Mesendoderm (in vitro differentiated cells): ENCODE results near the gene RNU1-1.
"Not testable (repeated sequence)": the region's sequence is repeated elsewhere in the genome, so short reads cannot be mapped to it uniquely, and the experiment has no call there.

Experiments
- DNase-seq: peaks from one replicate; pipeline ENCODE4 v3.0.0; 2013
- H2AK5ac ChIP-seq: 2 replicates; pipeline ENCODE4 v1.6.1; 2013; ENCODE audit warnings: low read length, inconsistent platforms
- H2BK120ac ChIP-seq: 2 replicates; pipeline ENCODE4 v1.6.1; 2013; ENCODE audit warnings: low read depth, mild to moderate bottlenecking, low read length, moderate library complexity, mixed read lengths
- H2BK15ac ChIP-seq: replicated peaks from 2 replicates; pipeline ENCODE4 v1.6.1; 2013; ENCODE audit warnings: low read depth, mild to moderate bottlenecking, moderate library complexity
- H2BK5ac ChIP-seq: 2 replicates; pipeline ENCODE4 v1.6.1; 2013; ENCODE audit warnings: low read length, inconsistent platforms
- H3K18ac ChIP-seq: 2 replicates; pipeline ENCODE4 v1.6.1; 2013; ENCODE audit warnings: mild to moderate bottlenecking, low read length, mixed read lengths
- H3K23ac ChIP-seq: one replicate; pipeline ENCODE4 v1.6.1; 2013; ENCODE audit warnings: low read length
- H3K27ac ChIP-seq: 2 replicates; pipeline ENCODE4 v1.5.1; 2013; ENCODE audit warnings: low read depth, mild to moderate bottlenecking, inconsistent platforms, low read length, moderate library complexity
- H3K27me3 ChIP-seq: 2 replicates; pipeline ENCODE4 v1.6.1; 2013; ENCODE audit warnings: low read length, control low read depth, mild to moderate bottlenecking, inconsistent platforms; ENCODE audit not compliant: insufficient read depth, poor library complexity
- H3K36me3 ChIP-seq: 2 replicates; pipeline ENCODE4 v1.6.1; 2013; ENCODE audit warnings: low read length, inconsistent platforms; ENCODE audit not compliant: control insufficient read depth, insufficient read depth
- H3K4ac ChIP-seq: one replicate; pipeline ENCODE4 v1.6.1; 2013; ENCODE audit warnings: low read depth, mild to moderate bottlenecking, low read length, moderate library complexity
- H3K4me1 ChIP-seq: 2 replicates; pipeline ENCODE4 v1.6.1; 2013; ENCODE audit warnings: low read depth, low read length, inconsistent platforms; ENCODE audit not compliant: control insufficient read depth
- H3K4me2 ChIP-seq: 2 replicates; pipeline ENCODE4 v1.6.1; 2013; ENCODE audit warnings: low read length
- H3K4me3 ChIP-seq: 2 replicates; pipeline ENCODE4 v1.5.1; 2013; ENCODE audit warnings: mild to moderate bottlenecking, low read length
- H3K56ac ChIP-seq: one replicate; pipeline ENCODE4 v1.6.1; 2013; ENCODE audit warnings: low read length
- H3K79me1 ChIP-seq: 2 replicates; pipeline ENCODE4 v1.6.1; 2013; ENCODE audit warnings: low read length, inconsistent platforms
- H3K79me2 ChIP-seq: 2 replicates; pipeline ENCODE4 v1.6.1; 2013; ENCODE audit warnings: mild to moderate bottlenecking, low read length; ENCODE audit not compliant: control insufficient read depth, insufficient read depth
- H3K9ac ChIP-seq: 2 replicates; pipeline ENCODE4 v1.6.1; 2013; ENCODE audit warnings: low read length, inconsistent platforms
- H4K5ac ChIP-seq: one replicate; pipeline ENCODE4 v1.6.1; 2013; ENCODE audit warnings: low read length
- H4K8ac ChIP-seq: one replicate; pipeline ENCODE4 v1.6.1; 2013; ENCODE audit warnings: low read depth, mild to moderate bottlenecking, control low read depth, low read length, moderate library complexity
- WGBS: extraction: QIAGEN DNeasy Blood & Tissue Kit; methylation state at CpG from one replicate; pipeline ENCODE4 v1.1.7; 2013; ENCODE audit warnings: low lambda C conversion rate, missing lambda C conversion rate; ENCODE audit not compliant: insufficient coverage; ENCODE audit errors: extremely low coverage; 5-methylcytosine and 5-hydroxymethylcytosine counted together

The RNU1-1 gene

DNA sequence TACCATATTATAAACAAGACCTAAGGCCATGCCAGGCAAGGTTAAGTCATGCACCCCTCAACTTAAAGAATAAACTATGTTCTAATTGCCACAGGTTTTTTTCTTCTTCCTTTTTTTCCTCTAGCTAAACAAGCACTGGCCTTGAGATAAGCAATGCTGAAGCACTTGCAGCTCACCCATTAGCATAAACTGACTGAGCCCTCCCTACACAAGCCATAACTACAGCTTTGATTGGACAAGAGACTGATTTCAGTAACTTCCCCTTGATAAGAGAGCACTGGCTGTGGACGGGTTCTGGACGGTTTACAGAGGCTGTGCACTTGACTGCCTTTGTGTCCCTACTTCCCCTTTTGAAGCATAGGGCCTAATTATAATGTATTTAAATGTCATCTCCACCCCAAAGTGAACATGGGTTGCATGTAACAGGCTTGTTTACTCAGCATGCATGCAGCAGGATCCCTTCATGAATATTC lies 26.4 kb upstream of the RNU1-1 start:
- H3K4me3 ChIP-seq, H3K27ac ChIP-seq, H3K18ac ChIP-seq, H3K27me3 ChIP-seq, H3K9ac ChIP-seq, H4K5ac ChIP-seq, DNase-seq, H2BK15ac ChIP-seq, H3K4me1 ChIP-seq, H2BK120ac ChIP-seq, H3K36me3 ChIP-seq, H3K56ac ChIP-seq, H2BK5ac ChIP-seq, H2AK5ac ChIP-seq, H3K79me2 ChIP-seq, H3K79me1 ChIP-seq, H3K4ac ChIP-seq, H3K23ac ChIP-seq, H3K4me2 ChIP-seq, H4K8ac ChIP-seq: not testable (repeated sequence)
- WGBS: no CpG with 5 or more reads among the region's 2 CpGs

DNA sequence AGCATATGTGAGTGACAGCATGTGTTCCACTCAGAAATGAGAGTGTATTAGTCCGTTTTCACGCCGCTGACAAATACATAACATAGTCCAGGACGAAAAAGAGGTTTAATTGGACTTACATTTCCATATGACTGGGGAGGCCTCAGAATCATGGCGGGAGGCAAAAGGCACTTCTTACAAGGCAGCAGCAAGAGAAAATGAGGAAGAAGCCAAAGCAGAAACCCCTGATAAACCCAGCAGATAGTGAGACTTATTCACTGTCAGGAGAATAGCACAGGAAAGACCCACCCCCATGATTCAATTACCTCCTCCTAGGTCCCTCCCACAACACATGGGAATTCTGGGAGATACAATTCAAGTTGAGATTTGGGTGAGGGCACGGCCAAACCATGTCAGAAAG lies 23.4 kb upstream of the RNU1-1 start:
- H3K4me1 ChIP-seq, H3K4ac ChIP-seq, H2BK5ac ChIP-seq, H3K56ac ChIP-seq, H4K8ac ChIP-seq, H3K79me1 ChIP-seq, H3K27me3 ChIP-seq, H2BK15ac ChIP-seq, H3K27ac ChIP-seq, H3K18ac ChIP-seq, H2AK5ac ChIP-seq, H3K4me2 ChIP-seq, H2BK120ac ChIP-seq, H3K79me2 ChIP-seq, H3K4me3 ChIP-seq, H3K9ac ChIP-seq, H3K36me3 ChIP-seq, H4K5ac ChIP-seq, H3K23ac ChIP-seq: not testable (repeated sequence)
- WGBS: no CpG with 5 or more reads among the region's 6 CpGs
- DNase-seq: peak; percentile 47

DNA sequence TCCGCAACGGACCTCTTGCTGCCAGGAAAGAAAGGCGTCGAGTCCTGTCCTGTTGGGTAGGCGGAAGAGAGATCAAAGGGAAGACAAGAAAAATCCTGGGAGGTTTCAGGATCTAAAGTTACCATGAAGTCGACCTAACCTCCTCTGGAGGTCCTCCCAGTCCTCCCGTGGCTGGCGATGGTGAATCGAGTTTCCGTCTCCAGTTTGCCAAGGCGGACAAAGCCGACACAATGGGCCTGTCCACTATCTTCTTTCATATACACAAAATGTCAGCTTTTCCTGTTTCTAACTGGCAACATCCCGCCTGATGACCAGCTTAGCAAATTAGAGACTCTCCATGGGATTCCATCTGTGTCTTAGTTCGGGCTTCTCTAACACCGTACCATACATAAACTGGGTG lies 22.7 kb upstream of the RNU1-1 start:
- H3K4me1 ChIP-seq, H3K79me2 ChIP-seq, H3K18ac ChIP-seq, H3K79me1 ChIP-seq, H3K27ac ChIP-seq, H3K27me3 ChIP-seq, H2AK5ac ChIP-seq, H2BK15ac ChIP-seq, H3K9ac ChIP-seq, DNase-seq, H4K8ac ChIP-seq, H4K5ac ChIP-seq, H3K36me3 ChIP-seq, H3K4me2 ChIP-seq, H3K56ac ChIP-seq, H2BK5ac ChIP-seq, H2BK120ac ChIP-seq, H3K23ac ChIP-seq, H3K4me3 ChIP-seq, H3K4ac ChIP-seq: not testable (repeated sequence)
- no CpG with 5 or more reads among the region's 15 CpGs for WGBS

DNA sequence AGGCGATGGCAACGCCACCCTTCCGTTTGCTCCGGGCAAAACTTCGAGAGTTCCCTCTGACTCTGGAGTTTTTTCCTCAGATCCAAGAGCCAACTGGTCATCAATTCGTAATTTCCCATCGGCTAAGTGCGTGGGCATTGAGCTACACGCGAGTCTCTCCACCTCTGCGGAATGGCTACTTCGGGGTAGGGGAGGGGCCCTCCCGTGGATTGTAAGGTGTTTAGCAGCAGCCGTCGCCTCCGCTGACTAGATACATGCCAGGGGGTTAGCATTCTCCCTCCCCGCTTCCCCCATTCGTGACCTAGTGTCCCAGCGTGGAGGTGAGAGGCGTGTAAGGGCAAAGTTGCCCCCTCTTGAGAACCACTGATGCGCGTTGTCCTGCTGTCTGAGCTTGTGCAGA lies 21.8 kb upstream of the RNU1-1 start:
- not testable (repeated sequence) for H3K79me2 ChIP-seq, H2AK5ac ChIP-seq, H2BK120ac ChIP-seq, H3K4me3 ChIP-seq, H3K23ac ChIP-seq, H3K4me1 ChIP-seq, DNase-seq, H3K56ac ChIP-seq, H4K8ac ChIP-seq, H2BK5ac ChIP-seq, H3K18ac ChIP-seq, H3K27ac ChIP-seq, H3K4ac ChIP-seq, H3K4me2 ChIP-seq, H4K5ac ChIP-seq, H3K9ac ChIP-seq, H3K79me1 ChIP-seq, H3K27me3 ChIP-seq, H3K36me3 ChIP-seq, H2BK15ac ChIP-seq
- WGBS: no CpG with 5 or more reads among the region's 22 CpGs

DNA sequence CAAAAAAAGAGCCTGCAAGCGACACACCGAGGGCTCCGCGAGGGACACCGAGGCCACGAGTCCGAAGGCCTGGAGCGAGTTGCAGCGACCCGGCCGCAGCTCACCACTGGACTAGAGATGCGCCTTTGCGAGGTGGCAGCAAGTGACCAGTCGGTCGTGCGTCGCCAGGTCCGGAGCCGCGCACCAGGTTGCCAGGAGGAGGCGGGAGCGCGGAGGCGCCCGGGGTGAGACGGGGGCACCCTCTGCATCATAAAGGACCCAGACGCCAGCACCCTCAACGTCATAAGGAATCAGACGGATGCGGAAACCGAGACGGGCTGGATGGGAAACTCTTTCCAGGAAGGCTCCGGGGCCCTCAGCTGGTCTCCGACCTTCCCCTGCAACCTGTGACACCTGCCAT lies 21.4 kb upstream of the RNU1-1 start:
- not testable (repeated sequence) for H2AK5ac ChIP-seq, H4K5ac ChIP-seq, H3K4me3 ChIP-seq, H3K27me3 ChIP-seq, H3K36me3 ChIP-seq, H3K79me1 ChIP-seq, H3K23ac ChIP-seq, H3K56ac ChIP-seq, H2BK15ac ChIP-seq, H4K8ac ChIP-seq, H3K18ac ChIP-seq, H3K9ac ChIP-seq, H2BK5ac ChIP-seq, H3K79me2 ChIP-seq, H3K4me1 ChIP-seq, H3K4ac ChIP-seq, H2BK120ac ChIP-seq, H3K27ac ChIP-seq
- peak overlapping the region; percentile 40 for H3K4me2 ChIP-seq
- peak; percentile 40 for DNase-seq
- WGBS: no CpG with 5 or more reads among the region's 34 CpGs

DNA sequence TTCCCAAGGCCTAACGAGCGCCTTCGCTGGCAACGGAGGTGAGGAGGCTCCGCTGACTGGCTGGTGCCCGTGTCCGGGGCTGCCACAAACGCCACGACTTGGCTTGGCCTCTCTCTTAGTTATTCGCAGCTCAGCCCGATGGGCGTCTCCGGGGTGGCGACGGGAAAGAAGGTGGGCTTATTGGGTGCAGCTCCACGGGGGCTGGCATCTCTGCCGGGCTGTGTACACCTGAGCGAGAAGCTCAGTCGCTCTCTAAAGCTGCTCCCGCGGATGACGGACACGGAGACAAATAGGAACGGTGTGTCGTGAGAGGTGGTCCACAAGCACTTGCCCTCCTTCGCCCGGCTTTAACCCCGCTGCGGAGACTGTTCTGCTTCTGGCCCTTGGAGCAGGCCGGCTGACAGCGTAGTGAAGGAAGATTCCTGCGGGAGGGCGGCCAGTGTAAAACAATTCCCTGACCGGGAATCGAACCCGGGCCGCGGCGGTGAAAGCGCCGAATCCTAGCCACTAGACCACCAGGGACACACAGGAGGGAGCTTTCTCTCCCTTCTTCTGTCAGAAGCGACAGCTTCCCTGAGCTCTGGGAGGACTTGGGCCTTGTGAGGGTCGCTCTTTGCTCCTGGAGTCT lies 20.9 kb upstream of the RNU1-1 start:
- H3K4me1 ChIP-seq, H4K5ac ChIP-seq, H3K27me3 ChIP-seq, H3K4me2 ChIP-seq, H3K4ac ChIP-seq, H4K8ac ChIP-seq, H3K27ac ChIP-seq, H2BK15ac ChIP-seq, H3K79me1 ChIP-seq, H2BK120ac ChIP-seq, H3K56ac ChIP-seq, H3K79me2 ChIP-seq, H2BK5ac ChIP-seq, H3K36me3 ChIP-seq, H3K23ac ChIP-seq, H3K18ac ChIP-seq, H3K4me3 ChIP-seq, H3K9ac ChIP-seq, H2AK5ac ChIP-seq: not testable (repeated sequence)
- DNase-seq: peak; percentile 98
- no CpG with 5 or more reads among the region's 43 CpGs for WGBS
